Panc1 (cell line): Measurements from ENCODE around the gene DNAI2. TPM values are rescaled to one million over a fixed set of nuclear protein-coding genes. Genes with fewer than 3 reads are reported as not detected.

Experiments
- ATAC-seq: fragments of 200-7000 bp; cut with Tn5 transposase; 2 replicates; pipeline ENCODE4 v1.9.1; 2020; ENCODE audit warnings: mild to moderate bottlenecking, moderate library complexity
- BruUV-seq: library from RNA; stranded (reverse); fragments of 400-500 nt; replicated peaks from 2 replicates; lab custom pipeline; 2021; lab: Mats Ljungman, UMichigan
- CTCF ChIA-PET: fragments of 300-600 bp; sonication (Branson Sonifier 250); formaldehyde crosslinking; loops from one replicate; lab custom pipeline; 2022; ENCODE audit warnings: antibody characterized with exemption; lab: Charles Lee
- POLR2A ChIA-PET: fragments of 300-600 bp; sonication (Branson Sonifier 250); formaldehyde crosslinking; loops from one replicate; lab custom pipeline; 2022; ENCODE audit warnings: antibody characterized with exemption; lab: Charles Lee
- DNase-seq: peaks from one replicate; pipeline ENCODE4 v3.0.0-alpha.2; 2010; ENCODE audit warnings: low read depth, low spot score
- H3K27ac ChIP-seq: 2 replicates; pipeline ENCODE4 v1.5.1; 2011; ENCODE audit warnings: mild to moderate bottlenecking, low read length, inconsistent platforms
- H3K27me3 ChIP-seq: fragments of 200-500 bp; sonication (Bioruptor generic); 2 replicates; pipeline ENCODE4 v1.6.0; 2014; ENCODE audit warnings: low read length, inconsistent platforms; ENCODE audit not compliant: control insufficient read depth, insufficient read depth
- H3K36me3 ChIP-seq: fragments of 200-500 bp; sonication (Bioruptor generic); 2 replicates; pipeline ENCODE4 v1.5.1; 2014; ENCODE audit warnings: inconsistent platforms, mild to moderate bottlenecking, low read length, moderate library complexity; ENCODE audit not compliant: control insufficient read depth, insufficient read depth
- H3K4me1 ChIP-seq: 2 replicates; pipeline ENCODE4 v1.5.1; 2011; ENCODE audit warnings: inconsistent platforms, mild to moderate bottlenecking, low read length, moderate library complexity; ENCODE audit not compliant: control insufficient read depth, insufficient read depth
- H3K4me3 ChIP-seq, 2 experiments: 2 replicates each; pipeline ENCODE4 v1.5.1; 2011 to 2012; ENCODE audit warnings: low read depth in 2 of 2, low read length in 2 of 2, mild to moderate bottlenecking in 2 of 2, inconsistent platforms in 1 of 2, moderate library complexity in 1 of 2
- H3K9me3 ChIP-seq: fragments of 200-500 bp; sonication (Bioruptor generic); 2 replicates; pipeline ENCODE4 v1.5.1; 2014; ENCODE audit warnings: low read depth, mild to moderate bottlenecking, inconsistent platforms, low read length, moderate library complexity; ENCODE audit not compliant: control insufficient read depth, insufficient read depth
- CTCF ChIP-seq: fragments of 450-650 bp; IDR thresholded peaks from 2 replicates; pipeline ENCODE4 v1.5.1; 2017; ENCODE audit warnings: mild to moderate bottlenecking
- POLR2AphosphoS5 ChIP-seq: IDR thresholded peaks from 2 replicates; pipeline ENCODE4 v1.6.1; 2012; ENCODE audit warnings: mild to moderate bottlenecking, low read depth, low read length, moderate library complexity
- SIN3A ChIP-seq: IDR thresholded peaks from 2 replicates; pipeline ENCODE4 v1.6.1; 2012; ENCODE audit warnings: low read depth, mild to moderate bottlenecking, low read length, moderate library complexity, borderline replicate concordance; ENCODE audit not compliant: insufficient read depth
- TCF7L2 ChIP-seq: IDR thresholded peaks from 2 replicates; pipeline ENCODE4 v1.6.1; 2011; ENCODE audit warnings: mild to moderate bottlenecking, low read depth, low read length, inconsistent platforms
- in situ Hi-C: cut with HindIII; loops from 2 replicates; pipeline ENCODE4 v1.10.0; 2016; ENCODE audit warnings: low sequenced_read_pairs, low pct_unique_long_range_greater_than_20kb
- intact Hi-C: fragments of 100-400 bp; cut with micrococcal nuclease; formaldehyde crosslinking; loops from one replicate; pipeline ENCODE4 v1.10.0; 2022; ENCODE audit not compliant: unreplicated experiment
- total RNA-seq: library from RNA; stranded (reverse); gene quantifications from one replicate; pipeline ENCODE4 v1.2.1, GENCODE V29; 2021; ENCODE audit not compliant: unreplicated experiment
- TF ChIP-seq, protein P1 (sequence below), 2 experiments: IDR thresholded peaks; 2 replicates each; pipeline ENCODE4 v1.6.1; 2011 to 2012; ENCODE audit warnings: low read depth in 2 of 2, control low read depth in 1 of 2, low read length in 1 of 2, mild to moderate bottlenecking in 1 of 2, moderate library complexity in 1 of 2; ENCODE audit not compliant: insufficient read depth in 1 of 2

DNAI2 gene
- total RNA-seq, 1 experiment from 2014 or later, result not detected

- Histone ChIP-seq H3K4me1 (no peaks in the 10 kb centered on the region), H3K36me3 (no peaks in the 10 kb centered on the region), H3K4me3 (no peak overlapping the region), H3K9me3 (no peaks in the 10 kb centered on the region), H3K27ac (no peak overlapping the region), H3K27me3 (no peaks in the 10 kb centered on the region)
- intact Hi-C loops (loop anchor here (5.0 kb wide), 1 partner anchor 44 kb away; no protein-coding TSS in a partner anchor), in situ Hi-C loops (no loop called here)
- BruUV-seq, result no TSS peak
- DNase-seq (no peak), ATAC-seq (no peak)
- TF ChIP-seq POLR2AphosphoS5 (no peak), TCF7L2 (no peak), SIN3A (no peak), CTCF (no peak)
- TF ChIP-seq, protein P1, sequence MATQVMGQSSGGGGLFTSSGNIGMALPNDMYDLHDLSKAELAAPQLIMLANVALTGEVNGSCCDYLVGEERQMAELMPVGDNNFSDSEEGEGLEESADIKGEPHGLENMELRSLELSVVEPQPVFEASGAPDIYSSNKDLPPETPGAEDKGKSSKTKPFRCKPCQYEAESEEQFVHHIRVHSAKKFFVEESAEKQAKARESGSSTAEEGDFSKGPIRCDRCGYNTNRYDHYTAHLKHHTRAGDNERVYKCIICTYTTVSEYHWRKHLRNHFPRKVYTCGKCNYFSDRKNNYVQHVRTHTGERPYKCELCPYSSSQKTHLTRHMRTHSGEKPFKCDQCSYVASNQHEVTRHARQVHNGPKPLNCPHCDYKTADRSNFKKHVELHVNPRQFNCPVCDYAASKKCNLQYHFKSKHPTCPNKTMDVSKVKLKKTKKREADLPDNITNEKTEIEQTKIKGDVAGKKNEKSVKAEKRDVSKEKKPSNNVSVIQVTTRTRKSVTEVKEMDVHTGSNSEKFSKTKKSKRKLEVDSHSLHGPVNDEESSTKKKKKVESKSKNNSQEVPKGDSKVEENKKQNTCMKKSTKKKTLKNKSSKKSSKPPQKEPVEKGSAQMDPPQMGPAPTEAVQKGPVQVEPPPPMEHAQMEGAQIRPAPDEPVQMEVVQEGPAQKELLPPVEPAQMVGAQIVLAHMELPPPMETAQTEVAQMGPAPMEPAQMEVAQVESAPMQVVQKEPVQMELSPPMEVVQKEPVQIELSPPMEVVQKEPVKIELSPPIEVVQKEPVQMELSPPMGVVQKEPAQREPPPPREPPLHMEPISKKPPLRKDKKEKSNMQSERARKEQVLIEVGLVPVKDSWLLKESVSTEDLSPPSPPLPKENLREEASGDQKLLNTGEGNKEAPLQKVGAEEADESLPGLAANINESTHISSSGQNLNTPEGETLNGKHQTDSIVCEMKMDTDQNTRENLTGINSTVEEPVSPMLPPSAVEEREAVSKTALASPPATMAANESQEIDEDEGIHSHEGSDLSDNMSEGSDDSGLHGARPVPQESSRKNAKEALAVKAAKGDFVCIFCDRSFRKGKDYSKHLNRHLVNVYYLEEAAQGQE (IDR thresholded peaks at IDR 0.05; ENCODE audit: insufficient read depth in 1 of 2, low read depth in 2 of 2, low read length in 1 of 2), result no peak
- ChIA-PET CTCF (no interaction called here), POLR2A (no interaction called here)
These were observed 34.1 kb downstream of the DNAI2 start for GRCh38 chr17:74307984-74308773.

- ChIA-PET POLR2A (no interaction called here), CTCF (no interaction called here)
- in situ Hi-C loops, result no loop called here
- ATAC-seq (no peak), DNase-seq (no peak)
- Histone ChIP-seq H3K4me1 (no peaks in the 10 kb centered on the region), H3K27ac (no peak overlapping the region), H3K27me3 (no peaks in the 10 kb centered on the region), H3K4me3 (no peak overlapping the region), H3K36me3 (no peaks in the 10 kb centered on the region), H3K9me3 (no peaks in the 10 kb centered on the region)
- intact Hi-C loops, result loop anchor here (5.0 kb wide), 1 partner anchor 42 kb away; no protein-coding TSS in a partner anchor
- no peak for TF ChIP-seq TCF7L2
- TF ChIP-seq SIN3A, result no peak
- BruUV-seq, result no TSS peak
These were observed 35.9 kb downstream of the DNAI2 start for GRCh38 chr17:74309902-74310301.

DNA sequence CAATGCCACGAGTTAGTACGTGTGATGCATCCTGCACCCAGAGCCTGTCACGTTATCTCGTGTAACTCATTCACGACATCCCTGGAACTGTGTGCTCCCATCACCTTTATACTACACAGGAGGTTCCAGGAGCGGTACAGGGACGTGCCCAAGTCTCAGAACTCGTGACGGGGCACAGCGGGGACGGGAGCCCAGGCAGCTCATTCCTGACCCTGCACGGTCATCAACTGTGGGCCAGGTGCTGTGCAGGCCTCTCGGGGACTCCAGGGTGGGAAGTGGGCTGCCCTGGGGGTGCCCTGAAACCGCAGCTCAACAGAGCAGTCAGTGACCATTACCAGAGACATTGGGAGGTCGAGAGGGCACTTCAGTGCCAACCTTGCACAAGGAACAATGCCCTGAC is 40.8 kb downstream of the DNAI2 start:
- DNase-seq (no peak), ATAC-seq (no peak)
- TF ChIP-seq, protein P1 (IDR thresholded peaks at IDR 0.05; ENCODE audit: insufficient read depth in 1 of 2, low read depth in 2 of 2, low read length in 1 of 2), result no peak
- TF ChIP-seq SIN3A (no peak), POLR2AphosphoS5 (no peak), CTCF (no peak), TCF7L2 (no peak)
- intact Hi-C loops, result no loop called here
- Histone ChIP-seq H3K27me3 (no peaks in the 10 kb centered on the region), H3K9me3 (no peaks in the 10 kb centered on the region), H3K36me3 (no peaks in the 10 kb centered on the region), H3K4me1 (no peaks in the 10 kb centered on the region), H3K27ac (no peak overlapping the region), H3K4me3 (no peak overlapping the region)
- CTCF ChIA-PET, result interaction anchor here (0.7 kb wide), 1 partner anchor 53 kb away, joined by 3 read pairs; no protein-coding TSS in a partner anchor
- in situ Hi-C loops, result no loop called here
- POLR2A ChIA-PET, result no interaction called here
- no TSS peak for BruUV-seq
